B cell (primary cell): Measurements from ENCODE around the gene IFI35.

Experiments
- EZH2 ChIP-seq: IDR thresholded peaks from 2 replicates; pipeline ENCODE4 v1.6.1; 2012; ENCODE audit warnings: borderline replicate concordance, low read depth, mild to moderate bottlenecking, moderate library complexity, low read length; ENCODE audit not compliant: insufficient read depth, poor library complexity, severe bottlenecking
- TF ChIP-seq, protein P1 (sequence below): fragments of 200-600 bp; IDR thresholded peaks from one replicate; pipeline ENCODE4 v1.8.0; 2022; ENCODE audit warnings: antibody characterized with exemption, mild to moderate bottlenecking

GRCh38 chr17:43014020-43014648 is 7.5 kb downstream of the IFI35 start:
- TF ChIP-seq, protein P1, sequence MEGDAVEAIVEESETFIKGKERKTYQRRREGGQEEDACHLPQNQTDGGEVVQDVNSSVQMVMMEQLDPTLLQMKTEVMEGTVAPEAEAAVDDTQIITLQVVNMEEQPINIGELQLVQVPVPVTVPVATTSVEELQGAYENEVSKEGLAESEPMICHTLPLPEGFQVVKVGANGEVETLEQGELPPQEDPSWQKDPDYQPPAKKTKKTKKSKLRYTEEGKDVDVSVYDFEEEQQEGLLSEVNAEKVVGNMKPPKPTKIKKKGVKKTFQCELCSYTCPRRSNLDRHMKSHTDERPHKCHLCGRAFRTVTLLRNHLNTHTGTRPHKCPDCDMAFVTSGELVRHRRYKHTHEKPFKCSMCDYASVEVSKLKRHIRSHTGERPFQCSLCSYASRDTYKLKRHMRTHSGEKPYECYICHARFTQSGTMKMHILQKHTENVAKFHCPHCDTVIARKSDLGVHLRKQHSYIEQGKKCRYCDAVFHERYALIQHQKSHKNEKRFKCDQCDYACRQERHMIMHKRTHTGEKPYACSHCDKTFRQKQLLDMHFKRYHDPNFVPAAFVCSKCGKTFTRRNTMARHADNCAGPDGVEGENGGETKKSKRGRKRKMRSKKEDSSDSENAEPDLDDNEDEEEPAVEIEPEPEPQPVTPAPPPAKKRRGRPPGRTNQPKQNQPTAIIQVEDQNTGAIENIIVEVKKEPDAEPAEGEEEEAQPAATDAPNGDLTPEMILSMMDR = no peak
- TF ChIP-seq EZH2 = no peak
